IPS DF 6.9 (cell line): ENCODE results near the gene PALLD.

Experiments
- DNase-seq: peaks from one replicate; pipeline ENCODE4 v3.0.0-alpha.2; 2013; ENCODE audit warnings: low read depth, low spot score
- H3K27ac ChIP-seq: one replicate; pipeline ENCODE4 v1.5.1; 2013; ENCODE audit warnings: low read length, control low read depth
- H3K27me3 ChIP-seq: 2 replicates; pipeline ENCODE4 v1.6.1; 2013; ENCODE audit warnings: mild to moderate bottlenecking, low read length; ENCODE audit not compliant: control insufficient read depth, insufficient read depth
- H3K36me3 ChIP-seq: 2 replicates; pipeline ENCODE4 v1.6.1; 2013; ENCODE audit warnings: low read length; ENCODE audit not compliant: control insufficient read depth, insufficient read depth
- H3K4me1 ChIP-seq: 2 replicates; pipeline ENCODE4 v1.6.1; 2013; ENCODE audit warnings: low read length; ENCODE audit not compliant: control insufficient read depth, insufficient read depth
- H3K4me3 ChIP-seq: 2 replicates; pipeline ENCODE4 v1.5.1; 2013; ENCODE audit warnings: mild to moderate bottlenecking, low read length
- H3K9me3 ChIP-seq: 2 replicates; pipeline ENCODE4 v1.6.1; 2013; ENCODE audit warnings: low read length, inconsistent platforms; ENCODE audit not compliant: control insufficient read depth, insufficient read depth
- WGBS: extraction: QIAGEN DNeasy Blood & Tissue Kit; methylation state at CpG from one replicate; pipeline ENCODE4 v1.1.7; 2013; ENCODE audit warnings: mixed read lengths, missing lambda C conversion rate; ENCODE audit not compliant: insufficient read length, insufficient coverage; 5-methylcytosine and 5-hydroxymethylcytosine counted together

The PALLD gene

GRCh38 chr4:168791376-168791775 lies 294.5 kb downstream of the PALLD start:
- WGBS, result no CpG with 5 or more reads among the region's 5 CpGs
- H3K36me3 ChIP-seq, result no peaks in the 10 kb centered on the region

GRCh38 chr4:168793542-168793941 lies 296.7 kb downstream of the PALLD start:
- DNase-seq, result no peak
- Histone ChIP-seq H3K27me3 (no peaks in the 10 kb centered on the region; the same call in 1 of the 2 replicates), H3K27ac (no peak overlapping the region), H3K4me3 (no peak overlapping the region), H3K36me3 (no peaks in the 10 kb centered on the region), H3K9me3 (no peaks in the 10 kb centered on the region), H3K4me1 (no peaks in the 10 kb centered on the region; the same call in 1 of the 2 replicates)
- WGBS, result no CpG with 5 or more reads among the region's 5 CpGs

More at GRCh38 chr4:168791376-168791775, 294.5 kb downstream of the PALLD start:
- Histone ChIP-seq H3K4me1 (no peaks in the 10 kb centered on the region; the same call in 1 of the 2 replicates), H3K27ac (no peak overlapping the region), H3K27me3 (no peaks in the 10 kb centered on the region), H3K4me3 (no peak overlapping the region), H3K9me3 (no peaks in the 10 kb centered on the region)
- no peak for DNase-seq

- Histone ChIP-seq H3K4me3 (no peak overlapping the region), H3K36me3 (no peaks in the 10 kb centered on the region), H3K27ac (no peak overlapping the region), H3K4me1 (no peaks in the 10 kb centered on the region; the same call in 1 of the 2 replicates), H3K9me3 (no peaks in the 10 kb centered on the region), H3K27me3 (no peaks in the 10 kb centered on the region; the same call in 1 of the 2 replicates)
- WGBS, result no CpG with 5 or more reads among the region's 20 CpGs
- no peak for DNase-seq
These were observed 297.3 kb downstream of the PALLD start for GRCh38 chr4:168794092-168794707.

GRCh38 chr4:168794881-168795280 lies 298.0 kb downstream of the PALLD start:
- Histone ChIP-seq H3K27me3 (no peaks in the 10 kb centered on the region; the same call in 1 of the 2 replicates), H3K4me1 (no peaks in the 10 kb centered on the region; the same call in 1 of the 2 replicates), H3K27ac (no peak overlapping the region), H3K36me3 (no peaks in the 10 kb centered on the region), H3K9me3 (no peaks in the 10 kb centered on the region), H3K4me3 (no peak overlapping the region)
- no peak for DNase-seq
- WGBS, result no CpG with 5 or more reads among the region's 3 CpGs

- H3K27ac ChIP-seq, result no peak overlapping the region
- no peaks in the 10 kb centered on the region for H3K9me3 ChIP-seq
- no peaks in the 10 kb centered on the region; the same call in 1 of the 2 replicates for H3K27me3 ChIP-seq
- no peak for DNase-seq
- WGBS, result no CpG with 5 or more reads among the region's 1 CpG
- H3K4me1 ChIP-seq, result no peaks in the 10 kb centered on the region; the same call in 1 of the 2 replicates
- H3K36me3 ChIP-seq, result no peaks in the 10 kb centered on the region
- no peak overlapping the region for H3K4me3 ChIP-seq
These were observed 298.5 kb downstream of the PALLD start for GRCh38 chr4:168795346-168795745.

- H3K27me3 ChIP-seq, result no peaks in the 10 kb centered on the region; the same call in 1 of the 2 replicates
- H3K36me3 ChIP-seq, result no peaks in the 10 kb centered on the region
- DNase-seq, result no peak
- H3K4me1 ChIP-seq, result no peaks in the 10 kb centered on the region; the same call in 1 of the 2 replicates
- H3K4me3 ChIP-seq, result no peak overlapping the region
- H3K9me3 ChIP-seq, result no peaks in the 10 kb centered on the region
- no CpG with 5 or more reads among the region's 5 CpGs for WGBS
- no peak overlapping the region for H3K27ac ChIP-seq
These were observed 299.7 kb downstream of the PALLD start for GRCh38 chr4:168796362-168797106.

- no CpG with 5 or more reads among the region's 4 CpGs for WGBS
- H3K4me3 ChIP-seq, result no peak overlapping the region
These were observed 300.3 kb downstream of the PALLD start for GRCh38 chr4:168797194-168797593.

GRCh38 chr4:168797738-168798375 lies 301.0 kb downstream of the PALLD start:
- WGBS, result no CpG with 5 or more reads among the region's 5 CpGs
- Histone ChIP-seq H3K4me1 (no peaks in the 10 kb centered on the region), H3K9me3 (no peaks in the 10 kb centered on the region), H3K27me3 (no peaks in the 10 kb centered on the region; the same call in 1 of the 2 replicates), H3K36me3 (no peaks in the 10 kb centered on the region), H3K4me3 (no peak overlapping the region), H3K27ac (no peak overlapping the region)
- DNase-seq, result no peak

More at GRCh38 chr4:168797194-168797593, 300.3 kb downstream of the PALLD start:
- no peaks in the 10 kb centered on the region for H3K36me3 ChIP-seq
- H3K27ac ChIP-seq, result no peak overlapping the region
- no peak for DNase-seq
- no peaks in the 10 kb centered on the region for H3K9me3 ChIP-seq
- H3K27me3 ChIP-seq, result no peaks in the 10 kb centered on the region; the same call in 1 of the 2 replicates
- H3K4me1 ChIP-seq, result no peaks in the 10 kb centered on the region; the same call in 1 of the 2 replicates

- Histone ChIP-seq H3K36me3 (no peaks in the 10 kb centered on the region), H3K9me3 (no peaks in the 10 kb centered on the region), H3K27me3 (no peaks in the 10 kb centered on the region; the same call in 1 of the 2 replicates), H3K27ac (no peak overlapping the region), H3K4me1 (no peaks in the 10 kb centered on the region), H3K4me3 (no peak overlapping the region)
- no CpG with 5 or more reads among the region's 2 CpGs for WGBS
- DNase-seq, result no peak
These were observed 304.1 kb downstream of the PALLD start for GRCh38 chr4:168800926-168801325.

GRCh38 chr4:168802222-168802621 lies 305.4 kb downstream of the PALLD start:
- no CpG with 5 or more reads among the region's 4 CpGs for WGBS
- Histone ChIP-seq H3K4me1 (no peaks in the 10 kb centered on the region), H3K36me3 (no peaks in the 10 kb centered on the region), H3K27ac (no peak overlapping the region), H3K4me3 (no peak overlapping the region), H3K9me3 (no peaks in the 10 kb centered on the region), H3K27me3 (no peaks in the 10 kb centered on the region; the same call in 1 of the 2 replicates)
- DNase-seq, result no peak
